GM12875 (cell line): ENCODE data around the gene KCTD3.

Source experiments
- H3K4me3 ChIP-seq: one replicate; pipeline ENCODE4 v1.5.1; 2011; ENCODE audit warnings: low read depth, low read length, control low read depth
- TF ChIP-seq, protein P1 (sequence below): IDR thresholded peaks from 2 replicates; pipeline ENCODE4 v1.5.1; 2011; ENCODE audit warnings: low read depth, mild to moderate bottlenecking, control low read depth, inconsistent platforms, low read length, moderate library complexity, borderline replicate concordance; ENCODE audit not compliant: insufficient read depth

The KCTD3 gene

DNA sequence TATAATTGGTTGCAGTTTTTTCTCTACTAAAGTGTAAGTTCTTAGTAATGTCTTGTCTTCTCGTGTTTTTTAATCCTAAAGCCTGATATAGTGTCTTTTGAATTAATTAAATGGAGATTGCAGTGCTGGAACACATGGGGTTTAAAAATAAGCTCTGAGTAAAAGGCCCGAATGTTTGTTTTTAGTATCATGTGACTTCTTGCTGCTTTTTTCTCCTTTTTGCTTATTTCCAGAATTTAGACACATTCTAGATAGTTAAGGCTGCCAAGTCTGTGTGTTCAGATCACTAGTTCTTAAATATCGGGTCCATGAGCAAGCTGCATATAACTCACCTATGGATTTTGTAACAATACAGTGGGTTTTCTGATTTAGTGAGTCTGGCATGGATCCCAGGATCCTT lies 27.5 kb downstream of the KCTD3 start:
- TF ChIP-seq, protein P1, sequence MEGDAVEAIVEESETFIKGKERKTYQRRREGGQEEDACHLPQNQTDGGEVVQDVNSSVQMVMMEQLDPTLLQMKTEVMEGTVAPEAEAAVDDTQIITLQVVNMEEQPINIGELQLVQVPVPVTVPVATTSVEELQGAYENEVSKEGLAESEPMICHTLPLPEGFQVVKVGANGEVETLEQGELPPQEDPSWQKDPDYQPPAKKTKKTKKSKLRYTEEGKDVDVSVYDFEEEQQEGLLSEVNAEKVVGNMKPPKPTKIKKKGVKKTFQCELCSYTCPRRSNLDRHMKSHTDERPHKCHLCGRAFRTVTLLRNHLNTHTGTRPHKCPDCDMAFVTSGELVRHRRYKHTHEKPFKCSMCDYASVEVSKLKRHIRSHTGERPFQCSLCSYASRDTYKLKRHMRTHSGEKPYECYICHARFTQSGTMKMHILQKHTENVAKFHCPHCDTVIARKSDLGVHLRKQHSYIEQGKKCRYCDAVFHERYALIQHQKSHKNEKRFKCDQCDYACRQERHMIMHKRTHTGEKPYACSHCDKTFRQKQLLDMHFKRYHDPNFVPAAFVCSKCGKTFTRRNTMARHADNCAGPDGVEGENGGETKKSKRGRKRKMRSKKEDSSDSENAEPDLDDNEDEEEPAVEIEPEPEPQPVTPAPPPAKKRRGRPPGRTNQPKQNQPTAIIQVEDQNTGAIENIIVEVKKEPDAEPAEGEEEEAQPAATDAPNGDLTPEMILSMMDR: no peak
- no peak overlapping the region for H3K4me3 ChIP-seq

GRCh38 chr1:215595231-215595630 lies 28.1 kb downstream of the KCTD3 start:
- H3K4me3 ChIP-seq: no peak overlapping the region
- TF ChIP-seq, protein P1: no peak

- H3K4me3 ChIP-seq: no peak overlapping the region
- TF ChIP-seq, protein P1: no peak
Observed at GRCh38 chr1:215597961-215598360, 30.9 kb downstream of the KCTD3 start.

DNA sequence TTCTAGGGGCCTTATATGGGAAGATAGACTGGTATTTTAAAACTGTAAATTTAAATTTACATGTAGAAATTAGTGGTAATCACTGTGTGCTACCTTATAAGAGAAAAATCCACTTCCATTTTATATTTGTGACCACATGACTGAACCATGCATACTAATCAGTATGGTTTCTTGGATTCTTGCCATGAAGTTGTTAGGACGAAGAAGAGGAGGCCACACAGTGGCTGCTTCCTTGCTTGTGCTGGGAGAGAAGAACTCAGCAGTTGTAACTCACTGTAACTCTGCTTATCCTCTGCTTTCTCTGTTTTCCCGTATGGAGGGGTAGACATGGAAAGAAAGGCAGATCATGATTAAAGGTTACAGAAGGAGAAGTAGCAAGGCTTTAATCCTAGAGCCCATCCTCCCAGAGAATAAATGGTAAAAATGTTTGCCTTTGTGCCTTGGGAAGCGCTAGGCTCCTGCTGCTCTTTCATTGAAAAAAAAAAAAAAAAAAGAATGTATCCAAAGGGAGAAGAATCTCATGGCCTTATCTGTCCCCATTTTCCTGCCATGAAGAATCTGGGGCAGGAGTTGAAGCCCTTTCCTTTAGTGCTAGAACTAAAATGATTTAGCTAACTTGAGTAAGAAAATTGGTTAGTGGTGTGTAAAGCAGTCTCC lies 32.4 kb downstream of the KCTD3 start:
- TF ChIP-seq, protein P1: no peak
- no peak overlapping the region for H3K4me3 ChIP-seq

GRCh38 chr1:215600258-215600792 lies 33.2 kb downstream of the KCTD3 start:
- H3K4me3 ChIP-seq: no peak overlapping the region
- TF ChIP-seq, protein P1: no peak

- H3K4me3 ChIP-seq: no peak overlapping the region
- TF ChIP-seq, protein P1: no peak
Observed at GRCh38 chr1:215600867-215601266, 33.8 kb downstream of the KCTD3 start.

GRCh38 chr1:215601276-215601675 lies 34.2 kb downstream of the KCTD3 start:
- TF ChIP-seq, protein P1: no peak
- no peak overlapping the region for H3K4me3 ChIP-seq
